SK-N-SH (cell line): Measurements from ENCODE around the gene SCAPER. TPM values are rescaled to one million over a fixed set of nuclear protein-coding genes. Genes with fewer than 3 reads are reported as not detected.

Experiments used
- CTCF ChIA-PET: fragments of 300-600, 350-600 bp; formaldehyde crosslinking; extraction: SDS; loops from one replicate; lab custom pipeline; 2021; lab: Yijun Ruan, JAX
- POLR2A ChIA-PET: fragments of 350-600 bp; sonication (Branson Sonifier 250); formaldehyde crosslinking; extraction: SDS; loops from one replicate; lab custom pipeline; 2020; ENCODE audit warnings: antibody characterized with exemption, inconsistent platforms; lab: Yijun Ruan, JAX
- DNase-seq: peaks from one replicate; pipeline ENCODE4 v3.0.0; 2012
- H2AFZ ChIP-seq: fragments of 200-600 bp; sonication (generic); 2 replicates; pipeline ENCODE4 v1.8.1; 2016; ENCODE audit warnings: antibody characterized with exemption, mild to moderate bottlenecking, low read depth
- H3F3A ChIP-seq: fragments of 200-600 bp; sonication (generic); replicated peaks from 2 replicates; pipeline ENCODE3; 2016; ENCODE audit warnings: antibody characterized with exemption, mild to moderate bottlenecking; ENCODE audit not compliant: insufficient read depth
- H3K27ac ChIP-seq, 2 experiments: fragments of 200-500 bp in 1 of 2; fragments of 200-600 bp in 1 of 2; sonication (Bioruptor generic) in 1 of 2; sonication (generic), shearing (Covaris generic) in 1 of 2; 2 replicates each; pipeline versions ENCODE4 v1.5.1 to v1.6.1; 2014 to 2016; ENCODE audit warnings: low read depth in 2 of 2, inconsistent platforms in 1 of 2, low read length in 1 of 2, mild to moderate bottlenecking in 1 of 2, mixed read lengths in 1 of 2
- H3K27me3 ChIP-seq: fragments of 200-600 bp; sonication (generic), shearing (Covaris generic); 2 replicates; pipeline ENCODE4 v1.6.1; 2016; ENCODE audit warnings: mixed run types; ENCODE audit not compliant: insufficient read depth
- H3K36me3 ChIP-seq, 2 experiments: fragments of 200-500 bp in 1 of 2; fragments of 200-600 bp in 1 of 2; sonication (Bioruptor generic) in 1 of 2; sonication (generic) in 1 of 2; replicated peaks in 1 of 2; 2 replicates each; pipeline versions ENCODE3 to v1.5.1; 2014 to 2016; ENCODE audit warnings: low read length in 1 of 2, mild to moderate bottlenecking in 1 of 2; ENCODE audit not compliant: insufficient read depth in 2 of 2, control insufficient read depth in 1 of 2
- H3K4me1 ChIP-seq, 2 experiments: fragments of 200-500 bp in 1 of 2; fragments of 200-600 bp in 1 of 2; sonication (Bioruptor generic) in 1 of 2; sonication (generic), shearing (Covaris generic) in 1 of 2; 2 replicates each; pipeline versions ENCODE4 v1.5.1 to v1.6.1; 2014 to 2016; ENCODE audit warnings: low read depth in 1 of 2, low read length in 1 of 2, mixed run types in 1 of 2; ENCODE audit not compliant: insufficient read depth in 2 of 2, control insufficient read depth in 1 of 2
- H3K4me2 ChIP-seq: fragments of 200-600 bp; sonication (generic), shearing (Covaris generic); 2 replicates; pipeline ENCODE4 v1.6.1; 2017; ENCODE audit warnings: mixed run types
- H3K4me3 ChIP-seq, 2 experiments: fragments of 200-500 bp in 1 of 2; fragments of 200-600 bp in 1 of 2; sonication (Bioruptor generic) in 1 of 2; sonication (generic), shearing (Covaris generic) in 1 of 2; 2 replicates each; pipeline versions ENCODE4 v1.5.1 to v1.8.1; 2014 to 2016; ENCODE audit warnings: low read depth in 2 of 2, inconsistent platforms in 1 of 2, low read length in 1 of 2, mild to moderate bottlenecking in 1 of 2, mixed read lengths in 1 of 2, moderate library complexity in 1 of 2
- H3K79me2 ChIP-seq: fragments of 200-600 bp; sonication (generic); 2 replicates; pipeline ENCODE4 v1.8.1; 2017; ENCODE audit warnings: mild to moderate bottlenecking; ENCODE audit not compliant: insufficient read depth
- H3K9ac ChIP-seq: fragments of 200-600 bp; sonication (generic); 2 replicates; pipeline ENCODE4 v1.6.1; 2017; ENCODE audit warnings: mixed run types
- H3K9me2 ChIP-seq: fragments of 200-600 bp; sonication (generic); 2 replicates; pipeline ENCODE4 v1.6.1; 2017; ENCODE audit warnings: mixed run types
- H3K9me3 ChIP-seq: fragments of 200-600 bp; sonication (generic); 2 replicates; pipeline ENCODE4 v1.6.1; 2017; ENCODE audit warnings: mixed run types, mild to moderate bottlenecking, moderate library complexity
- H4K20me1 ChIP-seq: fragments of 200-600 bp; sonication (generic); 2 replicates; pipeline ENCODE4 v1.6.1; 2017; ENCODE audit warnings: mild to moderate bottlenecking, mixed run types; ENCODE audit not compliant: insufficient read depth
- EP300 ChIP-seq, 2 experiments: IDR thresholded peaks; 2 replicates each; pipeline versions ENCODE4 v1.4.0 to v1.6.1; 2012; ENCODE audit warnings: borderline replicate concordance in 1 of 2, low read depth in 1 of 2, low read length in 1 of 2
- EZH2phosphoT487 ChIP-seq: fragments of 200-600 bp; sonication (generic); IDR thresholded peaks from 2 replicates; pipeline ENCODE4 v1.6.1; 2017; ENCODE audit warnings: low read depth, mixed run types, mild to moderate bottlenecking, antibody characterized with exemption, moderate library complexity, borderline replicate concordance
- FOSL2 ChIP-seq: IDR thresholded peaks from 2 replicates; pipeline ENCODE4 v1.4.0; 2012; ENCODE audit warnings: low read depth, mild to moderate bottlenecking, moderate library complexity, borderline replicate concordance
- FOXM1 ChIP-seq: IDR thresholded peaks from 2 replicates; pipeline ENCODE4 v1.4.0; 2012; ENCODE audit warnings: low read depth, mild to moderate bottlenecking
- GATA2 ChIP-seq: sonication (generic); formaldehyde crosslinking; IDR thresholded peaks from 2 replicates; pipeline ENCODE4 v1.5.0; 2020; ENCODE audit warnings: mild to moderate bottlenecking, missing genetic modification reagents
- IRF3 ChIP-seq: fragments of 150-350 bp; IDR thresholded peaks from 2 replicates; pipeline ENCODE4 v1.6.1; 2016; ENCODE audit warnings: mild to moderate bottlenecking, low read depth, low read length
- JUND ChIP-seq: IDR thresholded peaks from 2 replicates; pipeline ENCODE4 v1.4.0; 2012
- MAX ChIP-seq: IDR thresholded peaks from 2 replicates; pipeline ENCODE4 v1.4.0; 2012; ENCODE audit warnings: low read depth
- MEF2A ChIP-seq: IDR thresholded peaks from 2 replicates; pipeline ENCODE4 v1.4.0; 2012; ENCODE audit warnings: low read depth, borderline replicate concordance
- POLR2AphosphoS5 ChIP-seq: IDR thresholded peaks from 2 replicates; pipeline ENCODE4 v1.6.1; 2012; ENCODE audit warnings: low read depth, low read length
- RAD21 ChIP-seq: IDR thresholded peaks from 2 replicates; pipeline ENCODE4 v1.6.1; 2012; ENCODE audit warnings: mild to moderate bottlenecking, low read length
- RFX5 ChIP-seq: IDR thresholded peaks from 2 replicates; pipeline ENCODE4 v1.6.1; 2012; ENCODE audit warnings: mild to moderate bottlenecking, improper control_type of control experiment, low read length
- SIN3A ChIP-seq: IDR thresholded peaks from 2 replicates; pipeline ENCODE4 v1.6.1; 2012; ENCODE audit warnings: low read depth, mild to moderate bottlenecking, low read length, moderate library complexity, borderline replicate concordance
- TCF12 ChIP-seq: IDR thresholded peaks from 2 replicates; pipeline ENCODE4 v1.4.0; 2012
- USF1 ChIP-seq: IDR thresholded peaks from 2 replicates; pipeline ENCODE4 v1.4.0; 2012; ENCODE audit warnings: low read depth, borderline replicate concordance
- WGBS: methylation state at CpG from one replicate; pipeline ENCODE4 v1.1.6; 2017; ENCODE audit warnings: low lambda C conversion rate; 5-methylcytosine and 5-hydroxymethylcytosine counted together
- polyA plus RNA-seq, 3 experiments: library from polyadenylated mRNA; depleted of rRNA; stranded (reverse); fragments of >200 nt; gene quantifications; 2 replicates each; pipeline ENCODE4 v1.2.3, GENCODE V29; 2012
- TF ChIP-seq, protein P1 (sequence below): fragments of 200-600 bp; sonication (generic); IDR thresholded peaks from 2 replicates; pipeline ENCODE4 v1.6.1; 2017; ENCODE audit warnings: antibody characterized with exemption, mild to moderate bottlenecking, moderate library complexity
- TF ChIP-seq, protein P2 (sequence below): IDR thresholded peaks from 2 replicates; pipeline ENCODE4; 2012

SCAPER gene
- polyA plus RNA-seq, 1 of the 3 experiments (the other 2 are of a cell fraction): 1.8 TPM

DNA sequence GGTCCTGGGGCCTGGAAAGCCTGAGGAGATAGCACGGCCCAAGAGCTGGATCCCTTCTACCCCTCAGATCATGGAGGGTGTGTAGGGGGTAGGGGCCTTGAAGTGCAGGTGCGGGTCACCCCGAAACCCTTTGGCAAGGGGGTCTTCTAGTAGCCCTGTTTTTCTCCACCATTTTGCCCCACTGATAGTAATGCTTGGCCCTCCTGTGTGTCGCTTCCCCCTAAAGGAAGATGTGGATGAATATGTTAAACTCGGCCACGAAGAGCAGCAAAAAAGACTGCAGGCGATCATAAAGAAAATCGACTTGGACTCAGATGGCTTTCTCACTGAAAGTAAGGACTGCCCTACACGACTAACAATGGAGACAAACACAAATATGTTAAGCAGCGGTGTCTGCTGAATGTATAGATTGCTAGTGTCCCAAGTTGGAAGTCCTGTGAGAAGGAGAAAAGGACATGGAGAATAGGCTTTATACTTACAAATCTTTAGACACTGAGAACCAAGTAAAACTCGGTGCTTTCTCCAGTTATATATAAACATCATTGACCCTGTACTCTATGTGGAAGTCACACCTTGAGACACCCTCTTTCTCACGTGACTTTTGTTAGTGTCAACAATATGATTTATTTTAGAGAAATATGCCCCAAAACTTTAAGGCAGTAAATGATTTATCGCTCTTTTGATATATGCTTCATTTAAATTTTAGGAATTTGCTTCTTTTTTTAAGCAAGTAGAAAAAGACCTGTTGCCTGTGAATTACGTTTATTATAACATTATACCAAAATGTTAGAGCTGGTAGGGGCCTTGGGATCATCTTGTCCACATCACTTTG lies 27.2 kb upstream of the SCAPER start:
- H4K20me1 ChIP-seq: no peaks in the 10 kb centered on the region
- no peak for DNase-seq
- no peak for TF ChIP-seq RFX5
- no peak for TF ChIP-seq FOXM1
- no peak for TF ChIP-seq USF1
- no peak for TF ChIP-seq RAD21
- no peak for TF ChIP-seq GATA2
- TF ChIP-seq, protein P1, sequence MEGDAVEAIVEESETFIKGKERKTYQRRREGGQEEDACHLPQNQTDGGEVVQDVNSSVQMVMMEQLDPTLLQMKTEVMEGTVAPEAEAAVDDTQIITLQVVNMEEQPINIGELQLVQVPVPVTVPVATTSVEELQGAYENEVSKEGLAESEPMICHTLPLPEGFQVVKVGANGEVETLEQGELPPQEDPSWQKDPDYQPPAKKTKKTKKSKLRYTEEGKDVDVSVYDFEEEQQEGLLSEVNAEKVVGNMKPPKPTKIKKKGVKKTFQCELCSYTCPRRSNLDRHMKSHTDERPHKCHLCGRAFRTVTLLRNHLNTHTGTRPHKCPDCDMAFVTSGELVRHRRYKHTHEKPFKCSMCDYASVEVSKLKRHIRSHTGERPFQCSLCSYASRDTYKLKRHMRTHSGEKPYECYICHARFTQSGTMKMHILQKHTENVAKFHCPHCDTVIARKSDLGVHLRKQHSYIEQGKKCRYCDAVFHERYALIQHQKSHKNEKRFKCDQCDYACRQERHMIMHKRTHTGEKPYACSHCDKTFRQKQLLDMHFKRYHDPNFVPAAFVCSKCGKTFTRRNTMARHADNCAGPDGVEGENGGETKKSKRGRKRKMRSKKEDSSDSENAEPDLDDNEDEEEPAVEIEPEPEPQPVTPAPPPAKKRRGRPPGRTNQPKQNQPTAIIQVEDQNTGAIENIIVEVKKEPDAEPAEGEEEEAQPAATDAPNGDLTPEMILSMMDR: no peak
- no peak for TF ChIP-seq SIN3A
- TF ChIP-seq EZH2phosphoT487: no peak
- TF ChIP-seq, protein P2, sequence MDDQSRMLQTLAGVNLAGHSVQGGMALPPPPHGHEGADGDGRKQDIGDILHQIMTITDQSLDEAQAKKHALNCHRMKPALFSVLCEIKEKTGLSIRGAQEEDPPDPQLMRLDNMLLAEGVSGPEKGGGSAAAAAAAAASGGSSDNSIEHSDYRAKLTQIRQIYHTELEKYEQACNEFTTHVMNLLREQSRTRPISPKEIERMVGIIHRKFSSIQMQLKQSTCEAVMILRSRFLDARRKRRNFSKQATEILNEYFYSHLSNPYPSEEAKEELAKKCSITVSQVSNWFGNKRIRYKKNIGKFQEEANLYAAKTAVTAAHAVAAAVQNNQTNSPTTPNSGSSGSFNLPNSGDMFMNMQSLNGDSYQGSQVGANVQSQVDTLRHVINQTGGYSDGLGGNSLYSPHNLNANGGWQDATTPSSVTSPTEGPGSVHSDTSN: no peak
- no peak for TF ChIP-seq MAX
- TF ChIP-seq EP300 (IDR thresholded peaks at IDR 0.05; ENCODE audit: borderline replicate concordance in 1 of 2, low read depth in 1 of 2, low read length in 1 of 2): no peak
- TF ChIP-seq POLR2AphosphoS5: no peak
- no peak for TF ChIP-seq TCF12
- TF ChIP-seq MEF2A: no peak
- TF ChIP-seq IRF3: no peak
- no peak for TF ChIP-seq FOSL2
- no peak for TF ChIP-seq JUND
- TF ChIP-seq, all 33 proteins: peak for 0
- Histone ChIP-seq H3K9me3 (no peaks in the 10 kb centered on the region), H3K79me2 (peaks cover 32% of the 10 kb centered on the region), H3K9ac (peak overlapping the region; percentile 85), H3K4me3 (peak overlapping the region; percentile 85 to 91), H3K27me3 (no peaks in the 10 kb centered on the region), H2AFZ (peak overlapping the region; percentile 73), H3K27ac (peak overlapping the region; percentile 42 to 78; a peak in 3 of 4 replicates), H3K4me1 (peaks cover 0 to 7% of the 10 kb centered on the region in 2 experiments; a peak in 1 of 4 replicates), H3K36me3 (peaks cover 34 to 41% of the 10 kb centered on the region in 2 experiments), H3F3A (peaks cover 4% of the 10 kb centered on the region), H3K9me2 (no peaks in the 10 kb centered on the region), H3K4me2 (peak overlapping the region; percentile 73)
- WGBS: 21% methylated on average over 14 of the region's 14 CpGs
- POLR2A ChIA-PET: interaction anchor here (0.7 to 1.7 kb wide), 3 partner anchors 16 to 62 kb away, joined by 3 to 14 read pairs (median 7); partner anchors contain the start of genes PSTPIP1 and SCAPER
- CTCF ChIA-PET: no interaction called here
